HepG2 (cell line): ENCODE results near the gene DLG4. TPM values are rescaled to one million over a fixed set of nuclear protein-coding genes. Genes with fewer than 3 reads are reported as not detected.

Source experiments
- AGO2 ChIP-seq: fragments of 200-400 bp; formaldehyde crosslinking; optimal IDR thresholded peaks from 2 replicates; pipeline ENCODE3; 2017; ENCODE audit warnings: mild to moderate bottlenecking, low read depth, low read length, moderate library complexity
- CEBPG ChIP-seq: IDR thresholded peaks from 2 replicates; pipeline ENCODE4 v1.6.1; 2016
- HDAC6 ChIP-seq: fragments of 200-600 bp; sonication (generic); IDR thresholded peaks from 2 replicates; pipeline ENCODE4 v1.7.0; 2017; ENCODE audit warnings: mild to moderate bottlenecking, antibody characterized with exemption, low read length, low read depth
- KLF16 ChIP-seq, 2 experiments: sonication (generic) in 1 of 2; formaldehyde crosslinking in 1 of 2; IDR thresholded peaks; 2 replicates each; pipeline versions ENCODE4 v1.6.1 to v1.8.0; 2016 to 2023; ENCODE audit warnings: missing genetic modification reagents in 2 of 2, missing compliant biosample characterization in 1 of 2
- MYNN ChIP-seq: sonication (generic); formaldehyde crosslinking; IDR thresholded peaks from 2 replicates; pipeline ENCODE4 v1.4.0; 2020; ENCODE audit warnings: mild to moderate bottlenecking, low read depth, missing genetic modification reagents
- TFE3 ChIP-seq: IDR thresholded peaks from 2 replicates; pipeline ENCODE4 v1.6.1; 2016
- TRIM22 ChIP-seq: fragments of 450-650 bp; IDR thresholded peaks from 2 replicates; pipeline ENCODE4 v1.6.1; 2017
- ZBTB21 ChIP-seq: sonication (generic); formaldehyde crosslinking; IDR thresholded peaks from 2 replicates; pipeline ENCODE4 v1.4.0; 2020; ENCODE audit warnings: missing genetic modification reagents
- ZFP82 ChIP-seq: sonication (generic); formaldehyde crosslinking; IDR thresholded peaks from 2 replicates; pipeline ENCODE4 v1.5.1; 2020; ENCODE audit warnings: mild to moderate bottlenecking, missing genetic modification reagents, borderline replicate concordance
- ZGPAT ChIP-seq: IDR thresholded peaks from 2 replicates; pipeline ENCODE4 v1.6.1; 2016; ENCODE audit warnings: mild to moderate bottlenecking
- ZMYM3 ChIP-seq: sonication (generic); formaldehyde crosslinking; IDR thresholded peaks from 2 replicates; pipeline ENCODE4 v1.5.1; 2020; ENCODE audit warnings: mild to moderate bottlenecking, missing genetic modification reagents
- ZNF20 ChIP-seq: sonication (generic); formaldehyde crosslinking; IDR thresholded peaks from 2 replicates; pipeline ENCODE4 v1.4.0; 2020; ENCODE audit warnings: mild to moderate bottlenecking, moderate library complexity, missing genetic modification reagents
- ZNF234 ChIP-seq: sonication (generic); formaldehyde crosslinking; conservative IDR thresholded peaks from 2 replicates; pipeline ENCODE4 v1.5.1; 2020; ENCODE audit warnings: mild to moderate bottlenecking, missing genetic modification reagents
- ZNF235 ChIP-seq: sonication (generic); formaldehyde crosslinking; IDR thresholded peaks from 2 replicates; pipeline ENCODE4 v1.8.1; 2023; ENCODE audit warnings: mild to moderate bottlenecking, missing genetic modification reagents, borderline replicate concordance
- ZNF337 ChIP-seq: sonication (generic); formaldehyde crosslinking; IDR thresholded peaks from 2 replicates; pipeline ENCODE4 v1.5.1; 2020; ENCODE audit warnings: missing genetic modification reagents, low read depth, mild to moderate bottlenecking, borderline replicate concordance
- ZNF598 ChIP-seq: sonication (generic); formaldehyde crosslinking; IDR thresholded peaks from 2 replicates; pipeline ENCODE4 v1.5.1; 2020; ENCODE audit warnings: mild to moderate bottlenecking, missing genetic modification reagents, borderline replicate concordance
- polyA plus RNA-seq, 8 experiments: library from polyadenylated mRNA; depleted of rRNA in 3 of 8; stranded (reverse) in 7 of 8; unstranded in 1 of 8; fragments of >200 nt; fragmentation: Illumina TruSeq in 4 of 8; extraction: Trizol in 4 of 8; gene quantifications; 2 replicates each; pipeline versions ENCODE4 v1.2.1 to v1.2.3, GENCODE V29; 2011 to 2016; ENCODE audit warnings: low read depth in 4 of 8, missing spikeins in 1 of 8, mixed read lengths in 1 of 8; ENCODE audit not compliant: insufficient read depth in 1 of 8
- total RNA-seq, 5 experiments: library from RNA; depleted of rRNA; stranded (reverse); fragments of >200 nt; fragmentation: Illumina TruSeq; extraction: Trizol; gene quantifications; 2 replicates each; pipeline ENCODE4 v1.2.3, GENCODE V29; 2016; ENCODE audit warnings: low read depth in 1 of 5
- TF ChIP-seq, protein P1 (sequence below), 2 experiments: sonication (generic) in 1 of 2; formaldehyde crosslinking in 1 of 2; IDR thresholded peaks; 2 replicates each; pipeline versions ENCODE4 v1.6.1 to v1.9.0; 2014 to 2022; ENCODE audit warnings: antibody characterized with exemption in 1 of 2, borderline replicate concordance in 1 of 2, inconsistent platforms in 1 of 2, low read depth in 1 of 2, missing genetic modification reagents in 1 of 2
- TF ChIP-seq, protein P2 (sequence below): IDR thresholded peaks from 2 replicates; pipeline ENCODE4 v1.6.1; 2016; ENCODE audit warnings: low read depth

The DLG4 gene
- total and polyA plus RNA-seq, 2 of the 13 experiments (the other 11 are each of a cell fraction or from before 2014, with no cell fraction given) = 0.71 to 4.3 TPM

- TF ChIP-seq ZNF234 = no peak
- TF ChIP-seq ZBTB21 (CRISPR knock-in tag) = peak; percentile 60; the same call in 1 of the 2 replicates
- TF ChIP-seq ZMYM3 = no peak
- TF ChIP-seq MYNN (CRISPR knock-in tag) = no peak
- TF ChIP-seq ZNF337 (CRISPR knock-in tag) = no peak
- TF ChIP-seq, protein P1, sequence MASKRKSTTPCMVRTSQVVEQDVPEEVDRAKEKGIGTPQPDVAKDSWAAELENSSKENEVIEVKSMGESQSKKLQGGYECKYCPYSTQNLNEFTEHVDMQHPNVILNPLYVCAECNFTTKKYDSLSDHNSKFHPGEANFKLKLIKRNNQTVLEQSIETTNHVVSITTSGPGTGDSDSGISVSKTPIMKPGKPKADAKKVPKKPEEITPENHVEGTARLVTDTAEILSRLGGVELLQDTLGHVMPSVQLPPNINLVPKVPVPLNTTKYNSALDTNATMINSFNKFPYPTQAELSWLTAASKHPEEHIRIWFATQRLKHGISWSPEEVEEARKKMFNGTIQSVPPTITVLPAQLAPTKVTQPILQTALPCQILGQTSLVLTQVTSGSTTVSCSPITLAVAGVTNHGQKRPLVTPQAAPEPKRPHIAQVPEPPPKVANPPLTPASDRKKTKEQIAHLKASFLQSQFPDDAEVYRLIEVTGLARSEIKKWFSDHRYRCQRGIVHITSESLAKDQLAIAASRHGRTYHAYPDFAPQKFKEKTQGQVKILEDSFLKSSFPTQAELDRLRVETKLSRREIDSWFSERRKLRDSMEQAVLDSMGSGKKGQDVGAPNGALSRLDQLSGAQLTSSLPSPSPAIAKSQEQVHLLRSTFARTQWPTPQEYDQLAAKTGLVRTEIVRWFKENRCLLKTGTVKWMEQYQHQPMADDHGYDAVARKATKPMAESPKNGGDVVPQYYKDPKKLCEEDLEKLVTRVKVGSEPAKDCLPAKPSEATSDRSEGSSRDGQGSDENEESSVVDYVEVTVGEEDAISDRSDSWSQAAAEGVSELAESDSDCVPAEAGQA (IDR thresholded peaks at IDR 0.05; ENCODE audit: low read depth) = peak; percentile 44; the same call in 1 of the 2 replicates
- TF ChIP-seq, protein P1 (CRISPR knock-in tag; IDR thresholded peaks at IDR 0.05; ENCODE audit: borderline replicate concordance) = no peak
- peak; percentile 49; the same call in 1 of the 2 replicates for TF ChIP-seq CEBPG (CRISPR knock-in tag)
- TF ChIP-seq HDAC6 = no peak
- no peak for TF ChIP-seq ZNF20 (CRISPR knock-in tag)
- TF ChIP-seq ZGPAT (CRISPR knock-in tag) = no peak
- TF ChIP-seq ZFP82 (CRISPR knock-in tag) = no peak
- no peak for TF ChIP-seq TRIM22
- TF ChIP-seq, protein P2, sequence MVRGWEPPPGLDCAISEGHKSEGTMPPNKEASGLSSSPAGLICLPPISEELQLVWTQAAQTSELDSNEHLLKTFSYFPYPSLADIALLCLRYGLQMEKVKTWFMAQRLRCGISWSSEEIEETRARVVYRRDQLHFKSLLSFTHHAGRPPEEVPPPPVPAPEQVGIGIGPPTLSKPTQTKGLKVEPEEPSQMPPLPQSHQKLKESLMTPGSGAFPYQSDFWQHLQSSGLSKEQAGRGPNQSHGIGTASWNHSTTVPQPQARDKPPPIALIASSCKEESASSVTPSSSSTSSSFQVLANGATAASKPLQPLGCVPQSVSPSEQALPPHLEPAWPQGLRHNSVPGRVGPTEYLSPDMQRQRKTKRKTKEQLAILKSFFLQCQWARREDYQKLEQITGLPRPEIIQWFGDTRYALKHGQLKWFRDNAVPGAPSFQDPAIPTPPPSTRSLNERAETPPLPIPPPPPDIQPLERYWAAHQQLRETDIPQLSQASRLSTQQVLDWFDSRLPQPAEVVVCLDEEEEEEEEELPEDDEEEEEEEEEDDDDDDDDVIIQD (CRISPR knock-in tag) = 0 out of 2 replicates have a peak, but pooled peaks have one; percentile 13
- no peak for TF ChIP-seq ZNF598 (CRISPR knock-in tag)
- no peak for TF ChIP-seq ZNF235 (CRISPR knock-in tag)
- TF ChIP-seq AGO2 = no peak
- TF ChIP-seq TFE3 (CRISPR knock-in tag) = 0 out of 2 replicates have a peak, but pooled peaks have one; percentile 33
- TF ChIP-seq KLF16 (CRISPR knock-in tag; IDR thresholded peaks at IDR 0.05) = 0 out of 4 replicates have a peak, but pooled peaks of 1 of the 2 experiments have one; percentile 25
These were observed 51.8 kb downstream of the DLG4 start (continued) for GRCh38 chr17:7167832-7168231.
